Stimulated activated CD8-positive, alpha-beta memory T cell treated with anti-CD3 and anti-CD28 coated beads, Interleukin-15, amount 100 ng/mL, for 4 hours (primary cell): Measurements from ENCODE around the gene MAP2K4.
"Not testable (repeated sequence)": the region's sequence is repeated elsewhere in the genome, so short reads cannot be mapped to it uniquely, and the experiment has no call there.

Source experiments
- DNase-seq, 2 donors: peaks; one replicate each; pipeline ENCODE4 v3.0.0-alpha.2; 2020; ENCODE audit warnings: low read depth in 2 of 2

MAP2K4 gene

DNA sequence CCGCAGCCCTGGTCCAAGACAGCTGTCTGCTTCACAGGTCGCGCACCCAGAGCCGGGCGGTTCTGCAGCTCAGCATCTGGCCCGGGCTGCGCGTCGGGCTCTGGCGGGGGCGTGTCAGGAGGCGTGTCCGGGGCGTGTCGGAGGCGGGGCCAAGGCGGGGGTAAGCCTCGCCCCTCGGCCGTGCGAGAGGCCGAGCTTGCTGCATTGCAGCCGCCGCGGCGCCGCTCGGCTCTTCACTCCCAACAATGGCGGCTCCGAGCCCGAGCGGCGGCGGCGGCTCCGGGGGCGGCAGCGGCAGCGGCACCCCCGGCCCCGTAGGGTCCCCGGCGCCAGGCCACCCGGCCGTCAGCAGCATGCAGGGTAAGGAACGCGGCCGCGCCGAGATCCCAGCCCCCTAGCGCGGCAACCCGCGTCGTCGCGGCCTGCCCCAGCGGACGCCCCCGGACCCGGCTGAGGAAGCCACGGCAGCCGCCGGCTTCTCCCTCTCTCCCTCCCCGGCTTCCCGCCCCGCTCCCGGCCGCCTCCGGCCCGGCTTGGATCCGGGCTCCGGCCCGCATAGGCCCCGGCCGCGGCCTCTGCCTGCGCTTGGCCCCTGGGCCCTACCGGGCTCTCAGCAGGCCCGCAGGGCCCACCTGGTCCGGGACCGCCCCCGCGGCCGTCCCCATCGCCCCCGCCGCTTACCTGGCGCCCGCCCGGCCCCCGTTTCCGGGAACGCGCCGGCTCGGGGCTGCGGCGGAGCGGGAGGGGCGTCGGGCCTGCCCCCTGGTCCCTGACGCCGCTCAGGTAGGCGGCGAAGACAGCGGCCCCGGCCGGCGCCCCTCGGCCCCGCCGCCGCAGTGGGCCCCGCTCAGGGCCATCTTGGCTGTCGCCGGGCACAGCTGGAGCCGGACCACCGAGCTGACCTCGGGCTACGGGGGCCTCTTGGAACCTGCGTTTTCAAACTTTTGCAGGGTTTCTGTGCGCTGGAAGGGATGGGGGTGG lies at the start of gene MAP2K4:
Gene MAP2K4 (plus strand): TSS at position 236 of the 981 bp plus-strand sequence. CDS start 10 bp downstream, at position 246.
- peak; percentile 86 to 88 for DNase-seq

DNA sequence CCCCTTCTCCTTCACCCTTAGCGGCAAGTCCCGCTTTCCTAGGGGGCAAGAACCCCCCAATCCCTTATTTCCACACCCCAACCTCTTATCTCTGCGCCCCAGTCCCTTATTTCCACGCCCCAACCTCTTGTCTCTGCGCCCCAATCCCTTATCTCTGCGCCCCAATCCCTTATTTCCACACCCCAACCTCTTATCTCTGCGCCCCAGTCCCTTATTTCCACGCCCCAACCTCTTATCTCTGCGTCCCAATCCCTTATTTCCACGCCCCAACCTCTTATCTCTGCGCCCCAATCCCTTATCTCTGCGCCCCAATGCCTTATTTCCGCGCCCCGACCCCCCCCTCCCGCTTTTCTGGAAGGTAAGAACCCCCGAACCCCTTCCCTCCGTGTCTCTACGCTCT lies 47.9 kb upstream of the MAP2K4 start:
- DNase-seq = not testable (repeated sequence)

DNA sequence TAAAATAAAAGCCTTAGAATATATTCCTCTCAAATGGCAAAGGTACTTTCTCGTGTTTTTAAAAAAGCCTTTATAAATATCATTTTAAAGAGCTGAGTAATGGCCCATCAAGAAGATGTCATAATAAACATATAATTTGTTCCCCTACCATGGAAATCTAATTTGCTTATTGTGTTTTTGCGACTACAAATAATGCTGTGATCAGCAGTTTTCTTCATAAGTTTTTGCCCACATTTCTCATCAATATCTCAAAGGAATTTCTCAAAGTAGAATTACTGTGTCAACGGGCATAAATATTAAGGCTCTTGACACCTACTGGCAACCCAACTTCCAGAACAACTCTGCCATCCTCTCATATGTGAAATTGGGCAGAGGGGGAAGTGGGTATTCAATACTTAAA lies 40.9 kb upstream of the MAP2K4 start:
- DNase-seq = no peak

DNA sequence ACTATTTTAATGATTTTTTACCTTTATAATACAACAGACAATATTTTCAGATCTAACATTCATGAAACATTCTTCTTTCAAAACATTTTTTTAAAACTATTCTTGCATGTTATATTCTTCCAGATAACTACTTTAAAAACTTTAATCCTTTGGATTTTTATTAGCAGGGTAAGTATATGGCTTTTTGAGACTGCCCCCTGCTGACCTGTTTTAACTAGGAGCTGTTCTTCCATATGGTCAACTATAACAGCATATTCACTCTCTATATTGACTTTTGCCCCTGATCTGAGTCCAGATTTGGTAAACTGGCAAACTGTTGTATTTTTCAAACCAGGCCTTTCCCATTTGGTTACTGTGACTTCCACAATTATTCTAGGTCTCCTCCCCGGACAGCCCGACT lies 39.9 kb upstream of the MAP2K4 start:
- no peak for DNase-seq

DNA sequence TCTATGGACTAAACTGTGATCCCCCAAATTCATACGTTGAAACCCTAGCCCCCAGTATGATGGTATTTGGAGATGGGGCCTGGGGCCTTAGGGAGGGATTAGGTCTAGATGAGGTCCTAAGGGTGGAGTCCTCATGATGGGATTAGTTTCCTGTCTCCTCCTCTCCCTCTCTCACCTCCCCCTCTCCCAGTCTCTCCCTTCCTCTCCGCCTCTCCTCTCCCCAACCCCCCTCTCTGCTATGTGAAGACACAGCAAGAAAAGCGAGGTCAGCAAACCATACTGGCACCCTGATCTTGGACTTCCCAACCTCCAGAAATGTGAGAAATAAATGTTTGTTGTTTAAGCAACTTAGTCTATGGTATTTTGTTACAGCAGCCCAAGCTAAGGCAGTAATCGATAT lies 38.8 kb upstream of the MAP2K4 start:
- DNase-seq = no peak

DNA sequence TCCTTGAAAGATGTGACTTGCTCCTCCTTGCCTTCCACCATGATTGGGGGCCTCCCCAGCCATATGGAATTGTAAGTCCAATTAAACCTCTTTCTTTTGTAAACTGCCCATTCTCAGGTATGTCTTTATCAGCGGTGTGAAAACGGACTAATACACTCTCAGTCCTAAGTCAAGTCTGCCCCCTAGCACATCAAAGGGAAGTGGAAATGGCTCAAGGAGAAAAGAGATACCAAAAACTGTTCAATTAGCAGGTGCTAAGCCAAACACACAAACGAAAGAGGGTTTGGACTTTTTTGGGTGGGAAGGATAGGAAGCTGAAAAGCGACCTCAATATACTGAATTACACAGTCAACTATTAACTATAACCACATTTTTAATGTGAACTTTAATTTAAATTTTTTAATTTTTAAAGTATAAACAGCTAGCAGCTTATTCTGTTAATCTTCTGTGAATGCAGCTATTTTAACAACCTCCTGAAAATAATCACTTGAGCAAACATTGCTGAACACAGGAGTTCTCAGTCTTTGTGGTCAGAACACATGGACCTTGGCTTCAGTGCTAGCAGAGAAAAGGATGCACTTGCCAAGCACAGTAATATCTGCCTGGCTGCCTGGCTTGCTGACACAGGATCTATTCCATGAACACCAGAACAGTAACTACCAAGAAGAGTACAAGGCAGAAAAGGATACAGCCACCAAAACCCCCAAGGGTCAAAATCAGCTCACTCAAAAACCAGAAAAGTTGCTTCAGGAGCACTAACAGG lies 34.3 kb upstream of the MAP2K4 start:
- DNase-seq = no peak

DNA sequence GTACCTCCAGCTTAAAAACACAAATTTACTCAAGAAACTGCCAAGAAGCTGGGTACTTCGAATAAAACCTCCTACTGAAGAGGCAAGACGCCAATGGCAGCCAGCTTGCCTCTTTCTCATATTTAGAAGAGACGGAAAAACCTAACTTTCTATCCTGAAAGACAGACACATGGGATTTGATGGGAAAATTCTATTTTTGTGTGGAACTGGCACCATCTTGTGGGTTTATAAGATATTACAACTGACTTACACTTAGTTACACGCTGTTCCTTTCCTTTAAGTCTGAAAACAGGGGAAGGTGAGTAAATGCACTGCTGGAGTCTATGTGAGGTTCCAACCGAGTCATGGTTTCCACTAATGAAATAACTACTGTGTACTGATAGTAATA lies 33.7 kb upstream of the MAP2K4 start:
- DNase-seq = no peak

DNA sequence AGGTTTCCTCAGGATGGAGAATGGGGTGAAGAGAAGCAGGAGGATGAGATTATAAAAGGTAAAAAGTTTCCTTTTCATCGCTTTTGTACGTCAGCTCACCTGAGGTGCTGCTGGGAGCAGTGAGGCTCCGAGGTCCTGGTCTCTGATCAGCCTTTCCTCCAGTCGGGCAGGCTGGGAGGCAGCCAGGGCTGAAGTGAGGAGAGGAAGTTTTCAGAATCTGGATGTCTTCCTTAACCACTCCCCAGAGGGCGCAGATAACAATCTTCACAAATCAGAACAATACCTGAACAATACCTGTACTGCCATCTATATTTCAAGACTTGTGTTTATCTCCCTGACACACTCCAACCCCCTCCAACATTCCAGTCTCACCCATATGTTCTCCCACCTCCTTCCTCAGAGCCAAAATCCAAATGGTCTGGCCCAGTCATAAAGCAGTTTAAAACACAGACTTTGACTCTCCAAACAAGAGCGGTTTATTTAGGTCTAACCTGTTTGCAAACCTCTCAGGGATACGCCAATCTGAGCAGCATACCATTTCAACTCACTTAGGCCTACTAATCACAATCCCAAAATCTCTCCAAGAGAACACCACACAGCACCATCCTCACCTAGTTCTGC lies 30.2 kb upstream of the MAP2K4 start:
- no peak for DNase-seq

DNA sequence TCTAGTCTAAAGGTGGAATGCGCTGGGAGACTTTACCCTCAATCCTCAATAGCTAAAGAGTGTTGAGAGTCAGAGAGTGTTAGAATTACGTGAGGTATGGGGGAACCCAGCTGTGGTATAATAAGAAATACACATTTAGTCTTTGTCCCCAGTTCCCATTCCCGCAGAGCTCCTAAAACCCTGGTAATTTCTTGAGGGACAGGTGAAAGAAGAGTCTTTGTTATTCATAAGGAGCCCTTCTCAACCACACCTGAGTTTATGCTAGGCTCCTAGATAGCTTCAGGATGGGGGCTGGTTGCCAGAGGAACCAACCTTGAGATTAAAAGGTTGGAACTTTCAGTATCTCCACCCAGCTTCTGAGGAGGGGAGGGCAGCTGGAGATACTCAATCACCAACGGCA lies 29.2 kb upstream of the MAP2K4 start:
- DNase-seq = no peak

DNA sequence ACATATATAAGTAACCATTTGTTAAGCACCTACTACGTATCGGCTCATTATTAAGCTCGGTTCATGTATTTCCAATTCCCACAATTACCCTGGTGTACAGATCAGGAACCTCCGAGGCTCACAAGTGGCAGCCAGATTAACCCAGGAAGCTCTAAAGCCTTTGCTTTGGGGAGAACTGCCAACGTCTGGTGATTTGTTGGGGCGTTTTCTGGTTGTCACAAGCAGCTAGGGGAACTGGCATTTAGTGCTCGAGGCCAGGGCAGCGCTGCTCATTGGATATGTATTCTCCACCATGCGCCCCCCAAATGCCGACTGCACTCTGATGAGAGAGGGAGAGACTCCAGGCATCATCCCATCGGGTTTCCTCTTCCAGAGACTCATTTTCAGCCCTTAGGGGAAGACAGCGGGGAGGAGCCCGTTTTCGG lies 23.9 kb upstream of the MAP2K4 start:
- peak in 1 of 2 donors; percentile 20 for DNase-seq

DNA sequence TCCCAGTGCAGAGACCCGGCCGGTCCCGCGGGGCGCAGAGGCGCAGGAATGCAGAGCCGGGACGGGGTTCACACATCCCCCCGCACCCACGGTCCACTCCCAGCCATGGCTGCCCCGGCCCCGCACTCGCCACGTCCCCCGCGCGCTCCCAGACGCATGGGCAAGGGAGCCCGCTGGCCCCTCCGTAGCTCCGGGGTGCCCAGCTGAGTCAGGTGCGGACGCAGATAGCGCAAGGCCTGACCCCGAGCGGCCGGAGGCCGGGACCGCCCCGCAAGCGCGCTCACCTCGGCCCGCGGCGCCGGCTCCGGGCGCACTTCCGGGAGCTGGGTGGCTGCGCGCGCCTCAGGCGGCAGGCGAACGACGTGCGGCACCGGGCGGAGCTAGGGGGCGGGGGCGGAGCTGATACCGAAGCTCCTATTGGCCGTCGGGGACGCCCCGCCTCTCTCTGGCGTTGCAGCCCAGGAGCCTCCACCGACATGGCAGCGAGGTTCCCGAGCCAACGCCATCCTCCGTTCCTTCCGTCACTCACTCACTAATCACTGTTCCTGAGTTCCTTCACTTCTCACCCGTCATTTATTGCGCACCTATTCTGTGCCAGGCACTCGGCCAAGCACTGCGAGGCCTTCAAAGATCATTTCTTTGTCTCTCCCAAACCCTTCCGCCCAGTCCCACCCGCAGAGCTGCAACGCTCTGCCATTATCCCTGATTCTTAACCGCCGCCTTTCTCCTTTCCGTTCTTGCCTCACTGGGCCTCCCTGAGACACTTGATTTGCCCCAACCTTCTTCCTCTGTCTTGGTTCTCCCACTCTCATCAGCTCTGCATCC lies 23.3 kb upstream of the MAP2K4 start, which contains the start of gene ZNF18:
Gene ZNF18 (minus strand): TSS at position 329 of the 825 bp plus-strand sequence. CDS start 4,646 bp downstream, outside the sequence.
- peak; percentile 91 to 95 for DNase-seq

DNA sequence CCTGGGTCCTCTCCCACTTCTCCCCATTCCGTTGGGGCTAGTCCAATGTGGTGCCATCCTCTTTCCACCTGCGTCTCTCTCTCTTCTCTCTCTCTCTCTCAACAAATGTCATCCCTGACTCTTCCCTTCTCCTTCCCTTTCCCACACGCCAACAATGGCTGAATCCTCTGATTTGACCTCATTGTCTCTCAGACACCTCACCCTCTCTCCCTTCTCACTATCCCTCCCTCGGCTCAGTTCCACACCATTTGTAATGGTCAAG lies 22.8 kb upstream of the MAP2K4 start:
- DNase-seq = no peak

DNA sequence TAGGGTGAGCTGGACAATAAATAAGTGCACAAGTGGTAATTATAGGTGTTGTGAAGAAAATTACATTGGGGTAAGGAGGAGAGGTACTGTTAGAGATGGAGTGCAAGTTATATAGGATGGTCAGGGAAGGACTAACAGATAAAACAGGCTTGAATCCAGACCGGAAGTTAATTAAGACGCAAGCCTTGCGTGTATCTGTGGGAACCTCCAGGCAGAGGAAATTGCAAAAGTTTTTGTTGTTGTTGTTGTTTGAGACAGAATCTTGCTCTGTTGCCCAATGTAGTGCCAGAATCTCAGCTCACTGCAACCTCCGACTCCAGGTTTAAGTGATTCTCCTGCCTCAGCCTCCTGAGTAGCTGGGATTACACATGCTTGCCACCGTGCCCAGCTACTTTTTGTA lies 21.0 kb upstream of the MAP2K4 start:
- DNase-seq = no peak

DNA sequence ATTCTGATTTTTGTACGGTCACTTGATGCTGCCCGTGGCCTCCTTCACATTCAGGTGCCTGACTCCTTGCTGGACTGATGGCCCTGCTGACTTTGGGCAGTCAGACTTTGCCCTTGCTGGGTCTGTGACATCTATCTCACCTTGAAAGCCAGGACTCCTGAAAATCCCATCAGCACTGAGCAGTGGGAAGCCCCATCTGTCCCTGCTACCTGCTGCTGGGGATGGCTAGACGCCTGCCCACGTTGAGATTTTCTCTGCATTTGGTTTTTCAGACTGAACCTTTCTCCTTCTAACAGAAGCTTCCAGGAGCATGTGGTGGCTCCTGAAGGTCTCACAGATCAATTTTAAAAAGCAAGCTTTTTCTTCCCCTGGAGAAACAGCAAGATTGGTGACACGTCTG lies 13.2 kb upstream of the MAP2K4 start:
- no peak for DNase-seq

DNA sequence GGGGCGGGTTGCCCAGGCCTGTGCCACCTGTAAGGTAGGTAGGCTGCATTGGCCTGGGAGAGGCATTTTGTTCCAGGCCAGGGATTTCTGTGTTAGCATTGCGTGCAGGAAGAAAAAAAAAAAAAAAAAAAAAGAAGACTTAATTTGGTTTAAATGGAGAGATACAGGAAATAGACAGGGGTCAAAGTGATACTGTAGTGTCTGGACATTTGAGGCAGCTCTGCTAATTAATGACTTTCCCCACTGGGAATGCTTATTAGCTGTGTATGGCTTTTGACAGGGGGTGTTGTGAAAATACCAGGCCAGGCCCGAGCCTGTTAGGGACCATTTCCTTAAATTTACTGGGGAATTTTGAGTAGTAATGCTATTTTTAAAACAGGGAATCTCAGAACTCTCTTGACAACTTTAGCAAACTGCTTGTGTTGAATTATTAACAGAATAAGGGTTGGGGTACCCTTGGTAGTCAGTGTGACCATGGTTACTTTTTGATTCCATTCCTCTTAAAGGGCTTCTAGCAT lies 1.0 kb downstream of the MAP2K4 start:
- DNase-seq = no peak

DNA sequence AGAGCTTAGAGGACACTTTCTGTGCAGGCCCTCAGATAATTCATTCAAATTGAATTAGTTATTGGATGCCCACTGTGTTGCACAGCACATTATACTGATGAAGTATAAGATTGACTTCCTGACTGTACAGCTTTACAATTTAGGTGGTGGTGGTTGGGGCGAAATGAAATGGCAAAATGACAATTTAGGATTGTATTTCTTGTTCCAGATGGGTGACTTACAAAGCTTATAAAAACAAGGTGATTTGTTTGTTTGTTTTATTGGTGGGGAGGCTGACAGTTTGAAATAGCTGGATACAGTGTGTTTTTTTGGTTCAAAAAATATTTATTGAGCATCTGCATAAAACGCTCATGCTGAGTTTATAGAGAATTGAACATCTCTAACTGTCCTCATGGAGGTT lies 1.6 kb downstream of the MAP2K4 start:
- DNase-seq = no peak

DNA sequence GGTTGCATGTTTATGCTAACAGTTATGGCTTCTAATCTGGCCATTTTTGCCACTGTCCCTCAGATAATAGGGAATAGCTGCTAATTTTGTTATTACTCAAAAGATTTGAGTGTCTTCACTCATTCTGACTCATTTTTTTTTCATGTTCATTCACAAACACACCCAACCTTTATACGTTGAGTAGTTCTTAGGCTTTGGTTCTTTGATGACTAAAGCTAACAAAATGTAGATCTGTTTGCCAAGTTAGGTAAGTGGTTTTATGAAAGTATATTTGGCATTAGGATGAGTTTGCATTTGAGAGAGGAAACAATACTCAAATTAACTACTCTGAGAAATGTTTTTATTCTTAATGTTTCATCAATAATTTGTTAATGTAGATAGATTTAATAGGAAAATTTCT lies 3.6 kb downstream of the MAP2K4 start:
- no peak for DNase-seq

DNA sequence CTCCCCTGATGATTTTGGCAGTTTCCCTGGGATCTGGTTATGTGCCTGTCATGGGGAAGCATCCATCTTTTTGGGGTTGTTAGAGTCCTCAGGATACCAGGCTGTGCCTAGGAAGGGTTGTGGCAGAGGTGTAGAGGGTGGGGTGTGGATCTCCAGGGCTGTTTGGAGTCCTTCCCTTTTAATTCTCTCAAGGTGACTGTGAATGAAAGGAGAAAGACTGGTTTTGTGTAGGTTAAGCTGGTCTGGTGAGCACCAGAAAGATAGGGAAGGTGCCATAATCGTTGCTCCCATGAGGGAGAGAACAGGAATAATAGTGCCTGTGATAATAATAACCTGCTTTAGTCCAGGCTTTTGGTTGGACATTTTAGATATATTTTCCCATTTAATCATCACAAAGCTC lies 7.0 kb downstream of the MAP2K4 start:
- no peak for DNase-seq

DNA sequence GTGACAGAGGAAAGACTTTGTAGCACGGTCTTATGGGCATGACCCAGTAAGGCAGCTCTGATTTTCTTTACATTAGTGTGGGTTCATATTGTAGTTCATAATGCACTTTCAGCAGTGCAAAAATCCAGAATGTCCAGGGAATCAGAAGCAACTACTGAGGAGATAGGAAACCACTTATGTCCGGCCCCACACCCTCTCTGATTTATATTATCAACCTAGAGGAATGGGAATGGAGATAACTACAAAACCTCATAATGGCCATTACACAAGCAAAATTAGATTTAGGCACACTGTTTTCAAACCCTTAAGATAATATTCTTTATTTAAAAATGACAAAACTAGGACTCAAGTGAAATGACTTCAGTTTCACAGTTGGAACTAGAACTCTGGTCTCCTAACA lies 7.9 kb downstream of the MAP2K4 start:
- DNase-seq = no peak

DNA sequence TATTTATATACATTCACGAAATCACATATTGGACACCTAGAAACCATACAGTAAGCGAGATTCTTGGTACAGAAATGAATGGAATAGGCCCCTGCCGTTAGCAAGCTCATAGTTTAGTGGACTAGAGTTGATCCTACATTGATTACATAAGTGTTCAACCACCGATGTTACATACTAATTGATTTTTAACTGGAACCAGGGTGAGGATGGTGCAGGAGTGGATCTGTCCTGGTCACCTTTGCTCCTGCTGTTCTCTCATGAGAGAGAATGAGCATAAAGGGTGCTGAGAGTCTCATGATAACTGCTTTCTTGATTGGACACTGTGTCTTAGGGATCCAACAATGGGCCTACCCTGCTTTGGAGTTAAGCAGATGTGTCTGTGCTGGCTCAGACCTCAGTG lies 13.9 kb downstream of the MAP2K4 start:
- no peak for DNase-seq

DNA sequence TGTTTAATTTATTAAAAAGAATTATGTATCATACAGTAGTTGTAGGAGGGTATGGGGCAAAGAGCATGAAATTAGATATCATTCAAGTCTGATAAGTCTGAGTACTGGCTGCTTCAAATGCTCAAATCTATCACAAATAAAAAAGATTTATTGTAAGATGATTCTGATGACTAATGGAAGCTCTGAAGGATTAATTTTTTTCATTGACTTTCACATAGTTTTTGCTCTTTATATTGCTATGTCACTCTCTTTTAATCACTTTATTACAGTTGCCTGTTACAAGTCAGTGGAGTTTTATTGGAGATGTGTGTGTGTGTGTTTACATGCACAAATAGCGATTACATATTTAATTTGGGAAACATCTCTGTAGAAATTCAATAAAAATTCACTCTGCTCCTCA lies 15.0 kb downstream of the MAP2K4 start:
- DNase-seq = no peak
